Sigmoid colon (tissue), 7 donors: ENCODE results near the gene NAA38. TPM values are rescaled to one million over a fixed set of nuclear protein-coding genes. Genes with fewer than 3 reads are reported as not detected.

Experiments
- DNase-seq: peaks from one replicate; pipeline ENCODE4 v3.0.0-alpha.2; 2019
- H3K27ac ChIP-seq, 4 donors: fragments of 200-600 bp; sonication (generic); one replicate each; pipeline ENCODE4 v1.5.1; 2016 to 2019; ENCODE audit warnings: mild to moderate bottlenecking in 1 of 4
- H3K27me3 ChIP-seq, 3 donors: fragments of 200-600 bp; sonication (generic); one replicate each; pipeline ENCODE4 v1.5.1; 2019; ENCODE audit warnings: mild to moderate bottlenecking in 1 of 3
- H3K36me3 ChIP-seq, 4 donors: fragments of 200-600 bp; sonication (generic); one replicate each; pipeline ENCODE4 v1.5.1; 2016 to 2019
- H3K4me1 ChIP-seq, 4 donors: fragments of 200-600 bp; sonication (generic); one replicate each; pipeline ENCODE4 v1.5.1; 2017 to 2019
- H3K4me3 ChIP-seq, 4 donors: fragments of 200-600 bp; sonication (generic); one replicate each; pipeline ENCODE4 v1.5.1; 2017 to 2019; ENCODE audit warnings: mild to moderate bottlenecking in 2 of 4, moderate library complexity in 1 of 4
- H3K9me3 ChIP-seq, 4 donors: fragments of 200-600 bp in 3 of 4; sonication (generic) in 3 of 4; one replicate each; pipeline versions ENCODE4 v1.5.1 to v1.6.1; 2013 to 2019
- CTCF ChIP-seq, 4 experiments: fragments of 450-650 bp in 3 of 4; fragments of 200-600 bp in 1 of 4; IDR thresholded peaks; one replicate each; pipeline ENCODE4 v1.5.1; 2016 to 2019; ENCODE audit warnings: antibody characterized with exemption in 4 of 4, mild to moderate bottlenecking in 3 of 4, moderate library complexity in 2 of 4
- EP300 ChIP-seq, 4 donors: sonication (generic); formaldehyde crosslinking; IDR thresholded peaks; one replicate each; pipeline ENCODE4 v1.6.1; 2017; ENCODE audit warnings: antibody characterized with exemption in 4 of 4
- POLR2A ChIP-seq, 2 donors: fragments of 450-650 bp; IDR thresholded peaks; one replicate each; pipeline ENCODE4 v1.6.1; 2016; ENCODE audit warnings: antibody characterized with exemption in 2 of 2, mild to moderate bottlenecking in 2 of 2, moderate library complexity in 2 of 2
- POLR2AphosphoS5 ChIP-seq, 4 donors: sonication (generic); formaldehyde crosslinking; IDR thresholded peaks; one replicate each; pipeline ENCODE4 v1.6.1; 2017; ENCODE audit warnings: antibody characterized with exemption in 4 of 4
- WGBS, 2 donors: extraction: QIAGEN DNeasy Blood & Tissue Kit; methylation state at CpG; one replicate each; pipeline ENCODE4 v1.1.7; 2013; 5-methylcytosine and 5-hydroxymethylcytosine counted together
- intact Hi-C: fragments of 100-400 bp; cut with DNase I; formaldehyde crosslinking; loops from one replicate; pipeline ENCODE4 v1.15.1; 2023
- polyA plus RNA-seq, 3 donors: library from polyadenylated mRNA; stranded (reverse); fragments of 200-250 nt; gene quantifications; one replicate each; pipeline ENCODE4 v1.2.3, GENCODE V29; 2013
- total RNA-seq, 4 donors: library from RNA; depleted of rRNA; stranded (reverse); fragments of >200 nt; gene quantifications; one replicate each; pipeline ENCODE4 v1.1.0, GENCODE V29; 2016
- donor health status: healthy with polysubstance abuse.
- donor health status: Bipolar disorder and iron deficiency.
- donor health status: healthy.

Gene NAA38
- total and polyA plus RNA-seq, 7 donors, result 92.4 to 206 (median 109) TPM

- H3K9me3 ChIP-seq, result no peaks in the 10 kb centered on the region
- intact Hi-C loops, result loop anchor here (2.0 kb wide), 2 partner anchors 32 to 44 kb away; partner anchors contain the start of genes CNTROB and NAA38
- no peaks in the 10 kb centered on the region for H3K27me3 ChIP-seq
- peaks cover 0 to 31% (median 18%) of the 10 kb centered on the region in 4 donors for H3K36me3 ChIP-seq
- DNase-seq, result no peak
- TF ChIP-seq POLR2AphosphoS5 (IDR thresholded peaks at IDR 0.05) (no peak), EP300 (IDR thresholded peaks at IDR 0.05) (no peak), POLR2A (IDR thresholded peaks at IDR 0.05) (no peak), CTCF (IDR thresholded peaks at IDR 0.05) (no peak)
- H3K4me1 ChIP-seq, result peaks cover 0 to 62% (median 53%) of the 10 kb centered on the region in 4 donors
- 8 to 32% methylated on average over 18 of the region's 18 CpGs for WGBS, 2 donors
- H3K4me3 ChIP-seq, result peak within 1 kb of the TSS in 3 of 4 donors; percentile 89 to 94 (median 89)
- peak within 1 kb of the TSS; percentile 93 to 98 (median 95) for H3K27ac ChIP-seq
These were observed 31.0 kb upstream of the NAA38 start, which contains the start of gene CHD3 for GRCh38 chr17:7888184-7888920. Gene CHD3 (plus strand): TSS chr17:7888789. CDS start chr17:7889001, 212 bp downstream.

GRCh38 chr17:7887482-7888183, 30.3 kb upstream of the NAA38 start:
- TF ChIP-seq EP300 (IDR thresholded peaks at IDR 0.05) (no peak), CTCF (IDR thresholded peaks at IDR 0.05) (no peak), POLR2AphosphoS5 (IDR thresholded peaks at IDR 0.05) (peak; percentile 30 to 85 (median 76)), POLR2A (IDR thresholded peaks at IDR 0.05) (peak in 1 of 2 donors; percentile 51)
- intact Hi-C loops, result loop anchor here (2.0 kb wide), 3 partner anchors 27 to 45 kb away; partner anchors contain the start of genes CNTROB and NAA38
- 0% methylated on average over 35 of the region's 35 CpGs for WGBS, 2 donors
- Histone ChIP-seq H3K4me3 (peak overlapping the region in 3 of 4 donors; percentile 89 to 94 (median 89)), H3K27me3 (no peaks in the 10 kb centered on the region), H3K4me1 (peaks cover 0 to 69% (median 56%) of the 10 kb centered on the region in 4 donors), H3K27ac (peak overlapping the region; percentile 93 to 98 (median 95)), H3K9me3 (no peaks in the 10 kb centered on the region), H3K36me3 (peaks cover 0 to 24% (median 13%) of the 10 kb centered on the region in 4 donors)
- DNase-seq, result peak; percentile 98

GRCh38 chr17:7887038-7887481, 29.7 kb upstream of the NAA38 start:
- Histone ChIP-seq H3K9me3 (no peaks in the 10 kb centered on the region), H3K4me1 (peaks cover 0 to 75% (median 60%) of the 10 kb centered on the region in 4 donors), H3K27ac (peak overlapping the region; percentile 93 to 98 (median 95)), H3K27me3 (no peaks in the 10 kb centered on the region), H3K36me3 (peaks cover 0 to 18% (median 13%) of the 10 kb centered on the region in 4 donors), H3K4me3 (peak overlapping the region; percentile 68 to 94 (median 89))
- no peak for DNase-seq
- intact Hi-C loops, result loop anchor here (2.0 kb wide), 1 partner anchor 28 kb away; no protein-coding TSS in a partner anchor
- 1 to 3% methylated on average over 8 of the region's 8 CpGs for WGBS, 2 donors
- TF ChIP-seq EP300 (IDR thresholded peaks at IDR 0.05) (no peak), POLR2AphosphoS5 (IDR thresholded peaks at IDR 0.05) (no peak), POLR2A (IDR thresholded peaks at IDR 0.05) (no peak), CTCF (IDR thresholded peaks at IDR 0.05) (no peak)

- Histone ChIP-seq H3K9me3 (no peaks in the 10 kb centered on the region), H3K4me1 (peaks cover 0 to 81% (median 66%) of the 10 kb centered on the region in 4 donors), H3K27me3 (no peaks in the 10 kb centered on the region), H3K4me3 (peak overlapping the region; percentile 68 to 94 (median 89)), H3K27ac (peak overlapping the region; percentile 93 to 98 (median 95)), H3K36me3 (peaks cover 0 to 12% (median 9%) of the 10 kb centered on the region in 4 donors)
- intact Hi-C loops, result loop anchor here (2.0 kb wide), 1 partner anchor 28 kb away; no protein-coding TSS in a partner anchor
- whole genome bisulfite sequencing, 2 donors, result 1% methylated on average over 30 of the region's 30 CpGs
- TF ChIP-seq EP300 (IDR thresholded peaks at IDR 0.05) (no peak), POLR2A (IDR thresholded peaks at IDR 0.05) (no peak), CTCF (IDR thresholded peaks at IDR 0.05) (no peak), POLR2AphosphoS5 (IDR thresholded peaks at IDR 0.05) (no peak)
- DNase-seq, result peak; percentile 78
These were observed 29.1 kb upstream of the NAA38 start for GRCh38 chr17:7886227-7887037.
